HG03095 (cell line): ENCODE data around the gene CDKN2B-AS1.

Experiments
- ATAC-seq: cut with Tn5 transposase; IDR thresholded peaks from one replicate; pipeline ENCODE4 v1.9.1; 2021; ENCODE audit warnings: moderate library complexity; ENCODE audit not compliant: unreplicated experiment

CDKN2B-AS1 gene

GRCh38 chr9:22078081-22078480, 83.5 kb downstream of the CDKN2B-AS1 start:
- no peak for ATAC-seq

GRCh38 chr9:22079873-22080341, 85.3 kb downstream of the CDKN2B-AS1 start:
- ATAC-seq = peak; percentile 72

GRCh38 chr9:22084336-22085035, 89.9 kb downstream of the CDKN2B-AS1 start:
- no peak for ATAC-seq

- no peak for ATAC-seq
Observed at GRCh38 chr9:22088053-22088716, 93.6 kb downstream of the CDKN2B-AS1 start.

- no peak for ATAC-seq
Observed at GRCh38 chr9:22088717-22089061, 94.1 kb downstream of the CDKN2B-AS1 start.

- no peak for ATAC-seq
Observed at GRCh38 chr9:22097707-22098106, 103.1 kb downstream of the CDKN2B-AS1 start.

- ATAC-seq = no peak
Observed at GRCh38 chr9:22098643-22099332, 104.2 kb downstream of the CDKN2B-AS1 start.

- no peak for ATAC-seq
Observed at GRCh38 chr9:22100626-22101025, 106.0 kb downstream of the CDKN2B-AS1 start.

- ATAC-seq = no peak
Observed at GRCh38 chr9:22102146-22103053, 107.8 kb downstream of the CDKN2B-AS1 start.

GRCh38 chr9:22103685-22104575, 109.3 kb downstream of the CDKN2B-AS1 start:
- no peak for ATAC-seq

- peak; percentile 99 for ATAC-seq
Observed at GRCh38 chr9:22105005-22105722, 110.6 kb downstream of the CDKN2B-AS1 start.

- ATAC-seq = no peak
Observed at GRCh38 chr9:22107202-22108045, 112.8 kb downstream of the CDKN2B-AS1 start.

GRCh38 chr9:22108581-22109370, 114.2 kb downstream of the CDKN2B-AS1 start:
- no peak for ATAC-seq

GRCh38 chr9:22111176-22111953, 116.8 kb downstream of the CDKN2B-AS1 start:
- ATAC-seq = no peak

- ATAC-seq = no peak
Observed at GRCh38 chr9:22111954-22112247, 117.3 kb downstream of the CDKN2B-AS1 start.

GRCh38 chr9:22112870-22113821, 118.6 kb downstream of the CDKN2B-AS1 start:
- ATAC-seq = no peak
